B cell (primary cell): ENCODE data around the gene PLXNB1.

Experiments used
- EZH2 ChIP-seq: IDR thresholded peaks from 2 replicates; pipeline ENCODE4 v1.6.1; 2012; ENCODE audit warnings: borderline replicate concordance, low read depth, mild to moderate bottlenecking, moderate library complexity, low read length; ENCODE audit not compliant: insufficient read depth, poor library complexity, severe bottlenecking
- TF ChIP-seq, protein P1 (sequence below): fragments of 200-600 bp; IDR thresholded peaks from one replicate; pipeline ENCODE4 v1.8.0; 2022; ENCODE audit warnings: antibody characterized with exemption, mild to moderate bottlenecking

GRCh38 chr3:48433472-48434118 is 3.7 kb upstream of the PLXNB1 start:
- TF ChIP-seq, protein P1, sequence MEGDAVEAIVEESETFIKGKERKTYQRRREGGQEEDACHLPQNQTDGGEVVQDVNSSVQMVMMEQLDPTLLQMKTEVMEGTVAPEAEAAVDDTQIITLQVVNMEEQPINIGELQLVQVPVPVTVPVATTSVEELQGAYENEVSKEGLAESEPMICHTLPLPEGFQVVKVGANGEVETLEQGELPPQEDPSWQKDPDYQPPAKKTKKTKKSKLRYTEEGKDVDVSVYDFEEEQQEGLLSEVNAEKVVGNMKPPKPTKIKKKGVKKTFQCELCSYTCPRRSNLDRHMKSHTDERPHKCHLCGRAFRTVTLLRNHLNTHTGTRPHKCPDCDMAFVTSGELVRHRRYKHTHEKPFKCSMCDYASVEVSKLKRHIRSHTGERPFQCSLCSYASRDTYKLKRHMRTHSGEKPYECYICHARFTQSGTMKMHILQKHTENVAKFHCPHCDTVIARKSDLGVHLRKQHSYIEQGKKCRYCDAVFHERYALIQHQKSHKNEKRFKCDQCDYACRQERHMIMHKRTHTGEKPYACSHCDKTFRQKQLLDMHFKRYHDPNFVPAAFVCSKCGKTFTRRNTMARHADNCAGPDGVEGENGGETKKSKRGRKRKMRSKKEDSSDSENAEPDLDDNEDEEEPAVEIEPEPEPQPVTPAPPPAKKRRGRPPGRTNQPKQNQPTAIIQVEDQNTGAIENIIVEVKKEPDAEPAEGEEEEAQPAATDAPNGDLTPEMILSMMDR: no peak
- no peak for TF ChIP-seq EZH2
